OCI-LY3 (cell line): ENCODE measurements around the gene COL8A2.

Source experiments
- H2AFZ ChIP-seq: fragments of 200-600, 300-600 bp; shearing (Covaris generic); 2 replicates; pipeline ENCODE4 v1.6.0; 2014; ENCODE audit warnings: antibody characterized with exemption, low read depth, low read length
- H3K27ac ChIP-seq: fragments of 200-600, 300-600 bp; sonication (generic); 2 replicates; pipeline ENCODE4 v1.5.1; 2014; ENCODE audit warnings: mild to moderate bottlenecking, low read length, moderate library complexity, mixed read lengths
- H3K27me3 ChIP-seq: fragments of 200-600, 300-600 bp; sonication (generic); 2 replicates; pipeline ENCODE4 v1.6.1; 2014; ENCODE audit warnings: low read depth, low read length, mixed read lengths
- H3K36me3 ChIP-seq: fragments of 200-600, 300-600 bp; sonication (generic); replicated peaks from 2 replicates; pipeline ENCODE3; 2014; ENCODE audit warnings: low read depth, low read length, mixed read lengths
- H3K4me1 ChIP-seq: fragments of 300-600, 200-600 bp; sonication (generic); 2 replicates; pipeline ENCODE4 v1.6.1; 2014; ENCODE audit warnings: low read length, mixed read lengths
- H3K4me2 ChIP-seq: fragments of 200-600, 300-600 bp; sonication (generic); 2 replicates; pipeline ENCODE4 v1.6.1; 2014; ENCODE audit warnings: low read length, mixed read lengths
- H3K4me3 ChIP-seq: fragments of 300-600, 200-600 bp; sonication (generic); 2 replicates; pipeline ENCODE4 v1.5.1; 2014; ENCODE audit warnings: antibody characterized with exemption, mild to moderate bottlenecking, low read length, moderate library complexity
- H3K79me2 ChIP-seq: fragments of 300-600, 200-600 bp; shearing (Covaris generic); 2 replicates; pipeline ENCODE4 v1.6.1; 2014; ENCODE audit warnings: mild to moderate bottlenecking, low read length, mixed read lengths
- H3K9ac ChIP-seq: fragments of 300-600, 200-600 bp; shearing (Covaris generic); 2 replicates; pipeline ENCODE4 v1.6.0; 2014; ENCODE audit warnings: mild to moderate bottlenecking, low read length, moderate library complexity
- H3K9me3 ChIP-seq: fragments of 200-600, 300-600 bp; shearing (Covaris generic); 2 replicates; pipeline ENCODE4 v1.6.1; 2014; ENCODE audit warnings: low read length, mixed read lengths; ENCODE audit not compliant: insufficient read depth
- H4K20me1 ChIP-seq: fragments of 200-600, 300-600 bp; sonication (generic); 2 replicates; pipeline ENCODE4 v1.6.1; 2016; ENCODE audit warnings: low read length, mixed read lengths; ENCODE audit not compliant: insufficient read depth
- CTCF ChIP-seq: fragments of 200-600, 300-600 bp; sonication (generic); IDR thresholded peaks from 2 replicates; pipeline ENCODE4 v1.5.1; 2014; ENCODE audit warnings: antibody characterized with exemption, low read length, low read depth
- EZH2phosphoT487 ChIP-seq: fragments of 200-600 bp; shearing (Covaris generic); IDR thresholded peaks from 2 replicates; pipeline ENCODE4 v1.6.1; 2018; ENCODE audit warnings: antibody characterized with exemption, mixed run types, low read depth

COL8A2 gene

GRCh38 chr1:36092166-36092797 is 32.7 kb downstream of the COL8A2 start:
- H3K4me1 ChIP-seq, result no peaks in the 10 kb centered on the region
- H3K36me3 ChIP-seq, result peaks cover 11% of the 10 kb centered on the region
- TF ChIP-seq EZH2phosphoT487 (no peak), CTCF (no peak)
- H3K27ac ChIP-seq, result no peak overlapping the region
- peaks cover 16% of the 10 kb centered on the region for H3K79me2 ChIP-seq
- H4K20me1 ChIP-seq, result no peaks in the 10 kb centered on the region
- no peak overlapping the region for H3K4me3 ChIP-seq
- no peaks in the 10 kb centered on the region for H3K27me3 ChIP-seq
- H3K9me3 ChIP-seq, result no peaks in the 10 kb centered on the region
- H2AFZ ChIP-seq, result no peak overlapping the region
- no peak overlapping the region for H3K9ac ChIP-seq
- H3K4me2 ChIP-seq, result no peak overlapping the region

GRCh38 chr1:36091698-36092097 is 33.3 kb downstream of the COL8A2 start:
- no peak overlapping the region for H3K4me3 ChIP-seq
- no peak overlapping the region for H3K9ac ChIP-seq
- H3K79me2 ChIP-seq, result peaks cover 16% of the 10 kb centered on the region
- H4K20me1 ChIP-seq, result no peaks in the 10 kb centered on the region
- no peak overlapping the region for H3K27ac ChIP-seq
- H3K4me1 ChIP-seq, result no peaks in the 10 kb centered on the region
- no peak overlapping the region for H3K4me2 ChIP-seq
- H3K9me3 ChIP-seq, result no peaks in the 10 kb centered on the region
- no peak for TF ChIP-seq EZH2phosphoT487
- TF ChIP-seq CTCF, result no peak
- no peak overlapping the region for H2AFZ ChIP-seq
- no peaks in the 10 kb centered on the region for H3K27me3 ChIP-seq
- peaks cover 11% of the 10 kb centered on the region for H3K36me3 ChIP-seq

GRCh38 chr1:36091141-36091540 is 33.9 kb downstream of the COL8A2 start:
- peaks cover 16% of the 10 kb centered on the region for H3K79me2 ChIP-seq
- H2AFZ ChIP-seq, result no peak overlapping the region
- no peaks in the 10 kb centered on the region for H3K27me3 ChIP-seq
- H3K9ac ChIP-seq, result no peak overlapping the region
- no peak overlapping the region for H3K27ac ChIP-seq
- H3K4me1 ChIP-seq, result no peaks in the 10 kb centered on the region
- no peak overlapping the region for H3K4me3 ChIP-seq
- H4K20me1 ChIP-seq, result no peaks in the 10 kb centered on the region
- H3K4me2 ChIP-seq, result no peak overlapping the region
- peaks cover 11% of the 10 kb centered on the region for H3K36me3 ChIP-seq
- H3K9me3 ChIP-seq, result no peaks in the 10 kb centered on the region
- TF ChIP-seq EZH2phosphoT487, result no peak
- no peak for TF ChIP-seq CTCF

- Histone ChIP-seq H3K9ac (peak overlapping the region; percentile 71), H3K79me2 (peaks cover 16% of the 10 kb centered on the region), H3K36me3 (peaks cover 11% of the 10 kb centered on the region), H3K4me3 (peak overlapping the region; percentile 93), H3K4me2 (peak overlapping the region; percentile 97), H3K4me1 (no peaks in the 10 kb centered on the region), H4K20me1 (no peaks in the 10 kb centered on the region), H2AFZ (no peak overlapping the region), H3K27ac (no peak overlapping the region), H3K27me3 (no peaks in the 10 kb centered on the region), H3K9me3 (no peaks in the 10 kb centered on the region)
- TF ChIP-seq EZH2phosphoT487 (no peak), CTCF (no peak)
Observed at GRCh38 chr1:36089393-36090121, 35.5 kb downstream of the COL8A2 start.
